Mesenchymal stem cell (in vitro differentiated cells and primary cell): ENCODE results near the gene PSMG3.

Experiments
- DNase-seq: peaks from one replicate; pipeline ENCODE4 v3.0.0-alpha.2; 2013
- H2AFZ ChIP-seq: one replicate; pipeline ENCODE4 v1.6.1; 2013; ENCODE audit warnings: low read depth, mild to moderate bottlenecking, control low read depth, inconsistent platforms, low read length, moderate library complexity
- H2AK5ac ChIP-seq: 2 replicates; pipeline ENCODE4 v1.6.1; 2013; ENCODE audit warnings: low read length, moderate library complexity, mild to moderate bottlenecking, inconsistent platforms; ENCODE audit not compliant: severe bottlenecking
- H2BK120ac ChIP-seq: one replicate; pipeline ENCODE4 v1.6.1; 2013; ENCODE audit warnings: low read depth, mild to moderate bottlenecking, inconsistent platforms, low read length, moderate library complexity
- H2BK12ac ChIP-seq, 2 experiments: one replicate each; pipeline ENCODE4 v1.6.1; 2013; ENCODE audit warnings: inconsistent platforms in 2 of 2, low read length in 2 of 2, mild to moderate bottlenecking in 2 of 2, moderate library complexity in 2 of 2, control low read depth in 1 of 2
- H2BK15ac ChIP-seq: one replicate; pipeline ENCODE4 v1.6.1; 2013; ENCODE audit warnings: mild to moderate bottlenecking, low read depth, inconsistent platforms; ENCODE audit not compliant: poor library complexity, severe bottlenecking
- H2BK5ac ChIP-seq: 2 replicates; pipeline ENCODE4 v1.6.1; 2013; ENCODE audit warnings: low read depth, mild to moderate bottlenecking, low read length, control low read depth, inconsistent platforms; ENCODE audit not compliant: poor library complexity, severe bottlenecking
- H3K14ac ChIP-seq, 2 experiments: one replicate each; pipeline ENCODE4 v1.6.1; 2013; ENCODE audit warnings: inconsistent platforms in 2 of 2, low read length in 2 of 2, control low read depth in 1 of 2, mild to moderate bottlenecking in 1 of 2, moderate library complexity in 1 of 2
- H3K18ac ChIP-seq, 2 experiments: one replicate each; pipeline ENCODE4 v1.6.1; 2013; ENCODE audit warnings: inconsistent platforms in 2 of 2, low read length in 2 of 2, control low read depth in 1 of 2, low read depth in 1 of 2, mild to moderate bottlenecking in 1 of 2
- H3K23ac ChIP-seq, 2 experiments: one replicate each; pipeline ENCODE4 v1.6.1; 2013; ENCODE audit warnings: inconsistent platforms in 2 of 2, low read length in 2 of 2, mild to moderate bottlenecking in 2 of 2, moderate library complexity in 2 of 2, control low read depth in 1 of 2
- H3K27ac ChIP-seq: 2 replicates; pipeline ENCODE4 v1.5.1; 2013; ENCODE audit warnings: mild to moderate bottlenecking, moderate library complexity, low read length, control low read depth, inconsistent platforms; ENCODE audit not compliant: poor library complexity, severe bottlenecking
- H3K27me3 ChIP-seq, 2 experiments: 2 replicates each; pipeline versions ENCODE4 v1.6.1 to v1.7.0; 2013; ENCODE audit warnings: low read length in 2 of 2, mild to moderate bottlenecking in 2 of 2, moderate library complexity in 2 of 2, control low read depth in 1 of 2, inconsistent platforms in 1 of 2; ENCODE audit not compliant: control insufficient read depth in 1 of 2, insufficient read depth in 1 of 2
- H3K36me3 ChIP-seq, 2 experiments: 2 replicates each; pipeline versions ENCODE4 v1.6.1 to v1.7.0; 2013; ENCODE audit warnings: low read length in 2 of 2, control low read depth in 1 of 2, inconsistent platforms in 1 of 2, low read depth in 1 of 2, mild to moderate bottlenecking in 1 of 2; ENCODE audit not compliant: insufficient read depth in 2 of 2, control insufficient read depth in 1 of 2
- H3K4ac ChIP-seq, 2 experiments: one replicate each; pipeline ENCODE4 v1.6.1; 2013; ENCODE audit warnings: inconsistent platforms in 2 of 2, low read length in 2 of 2, mild to moderate bottlenecking in 2 of 2, moderate library complexity in 2 of 2, control low read depth in 1 of 2, low read depth in 1 of 2
- H3K4me1 ChIP-seq: 2 replicates; pipeline ENCODE4 v1.6.1; 2013; ENCODE audit warnings: low read depth, low read length, control low read depth; ENCODE audit not compliant: control insufficient read depth, insufficient read depth
- H3K4me2 ChIP-seq: 2 replicates; pipeline ENCODE4 v1.6.1; 2013; ENCODE audit warnings: low read length, mild to moderate bottlenecking, inconsistent platforms; ENCODE audit not compliant: poor library complexity, severe bottlenecking
- H3K4me3 ChIP-seq, 2 experiments: 2 replicates each; pipeline versions ENCODE4 v1.5.1 to v1.7.0; 2013; ENCODE audit warnings: low read length in 2 of 2, mild to moderate bottlenecking in 2 of 2, control low read depth in 1 of 2, low read depth in 1 of 2; ENCODE audit not compliant: insufficient read depth in 1 of 2
- H3K79me1 ChIP-seq: replicated peaks from 2 replicates; pipeline ENCODE4 v1.6.1; 2013; ENCODE audit warnings: mild to moderate bottlenecking, control low read depth, low read length, inconsistent platforms; ENCODE audit not compliant: poor library complexity, severe bottlenecking
- H3K9ac ChIP-seq: 2 replicates; pipeline ENCODE4 v1.7.0; 2013; ENCODE audit warnings: mild to moderate bottlenecking, low read length, moderate library complexity
- H3K9me3 ChIP-seq: 2 replicates; pipeline ENCODE4 v1.7.0; 2013; ENCODE audit warnings: mild to moderate bottlenecking, low read length; ENCODE audit not compliant: control insufficient read depth
- H4K8ac ChIP-seq: one replicate; pipeline ENCODE4 v1.6.1; 2013; ENCODE audit warnings: inconsistent platforms, mild to moderate bottlenecking, low read length, moderate library complexity
- H4K91ac ChIP-seq: one replicate; pipeline ENCODE4 v1.6.1; 2013; ENCODE audit warnings: mild to moderate bottlenecking, low read length, inconsistent platforms
- WGBS: methylation state at CpG from one replicate; pipeline ENCODE4 v1.1.7; 2013; ENCODE audit warnings: mixed read lengths; 5-methylcytosine and 5-hydroxymethylcytosine counted together

The PSMG3 gene

DNA sequence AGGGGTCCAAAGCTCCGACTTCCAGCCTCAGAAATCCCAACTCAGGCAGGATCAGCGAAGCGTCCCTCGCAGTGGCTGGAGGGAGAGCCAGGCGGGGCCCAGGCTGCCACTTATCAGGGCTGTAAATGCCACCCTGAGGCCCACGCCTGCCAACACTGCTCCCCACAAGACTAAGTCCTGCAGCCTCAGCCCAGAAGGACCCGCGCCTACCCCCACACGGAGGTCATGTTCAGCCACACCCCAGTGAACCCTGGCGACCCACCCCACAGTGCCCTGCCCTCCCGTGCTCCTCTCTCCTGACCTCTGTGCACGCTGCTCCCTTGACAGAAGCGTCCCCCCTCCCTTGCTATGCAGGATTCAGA is 3.2 kb downstream of the PSMG3 start:
- Histone ChIP-seq H3K23ac (no peak overlapping the region), H3K4me2 (no peak overlapping the region), H2AFZ (peak overlapping the region; percentile 43), H2BK12ac (peak overlapping the region; percentile 9 to 91), H3K4me3 (peak overlapping the region in 1 of 2 experiments; percentile 56), H4K91ac (peak overlapping the region; percentile 64), H2BK120ac (no peak overlapping the region), H3K4ac (peak overlapping the region in 1 of 2 experiments; percentile 20), H3K4me1 (peaks cover 39% of the 10 kb centered on the region), H3K18ac (peak overlapping the region; percentile 30 to 80), H3K9me3 (no peaks in the 10 kb centered on the region), H2BK15ac (no peak overlapping the region), H3K14ac (peak overlapping the region in 1 of 2 experiments; percentile 57), H3K27ac (peak overlapping the region; percentile 5), H3K27me3 (no peaks in the 10 kb centered on the region), H4K8ac (peak overlapping the region; percentile 22), H3K9ac (peak overlapping the region; percentile 100), H3K79me1 (peaks cover 4% of the 10 kb centered on the region), H3K36me3 (peaks cover 8 to 10% of the 10 kb centered on the region in 2 experiments), H2BK5ac (no peak overlapping the region), H2AK5ac (no peak overlapping the region)
- DNase-seq: no peak
- WGBS: 62% methylated on average over 13 of the region's 13 CpGs

DNA sequence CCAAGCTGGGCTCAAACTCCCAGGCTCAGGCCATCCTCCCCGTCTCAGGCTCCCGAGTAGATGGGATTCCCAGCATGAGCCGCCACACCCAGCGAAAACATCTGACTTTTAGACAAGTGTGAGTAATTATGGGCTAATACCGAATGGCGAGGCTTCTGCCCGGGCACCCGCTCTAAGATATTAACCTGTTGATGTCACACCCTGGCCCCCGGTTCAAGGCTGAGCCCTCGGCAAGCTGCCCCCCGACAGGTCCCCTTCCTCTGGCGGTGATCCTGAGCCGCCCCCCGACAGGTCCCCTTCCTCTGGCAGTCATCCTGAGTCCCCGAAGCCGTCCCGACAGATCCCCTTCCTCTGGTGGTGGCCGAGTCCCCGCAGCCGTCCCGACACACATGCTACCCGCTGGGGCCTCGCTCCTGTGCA is 5.2 kb downstream of the PSMG3 start:
- Histone ChIP-seq H2BK120ac (no peak overlapping the region), H3K4me1 (peaks cover 39% of the 10 kb centered on the region), H2AFZ (no peak overlapping the region), H3K4me2 (no peak overlapping the region), H3K14ac (no peak overlapping the region), H3K27ac (no peak overlapping the region), H3K36me3 (peaks cover 10% of the 10 kb centered on the region in 2 experiments), H2BK12ac (peak overlapping the region in 1 of 2 experiments; percentile 22), H3K27me3 (no peaks in the 10 kb centered on the region), H3K9ac (peak overlapping the region; percentile 36), H2BK15ac (peak overlapping the region; percentile 80), H2BK5ac (no peak overlapping the region), H4K91ac (no peak overlapping the region), H3K23ac (no peak overlapping the region), H2AK5ac (peak overlapping the region; percentile 26), H4K8ac (no peak overlapping the region), H3K18ac (no peak overlapping the region), H3K4ac (no peak overlapping the region), H3K4me3 (peak overlapping the region in 1 of 2 experiments; percentile 4), H3K9me3 (no peaks in the 10 kb centered on the region), H3K79me1 (peaks cover 2% of the 10 kb centered on the region)
- no peak for DNase-seq
- WGBS: 89% methylated on average over 23 of the region's 23 CpGs

DNA sequence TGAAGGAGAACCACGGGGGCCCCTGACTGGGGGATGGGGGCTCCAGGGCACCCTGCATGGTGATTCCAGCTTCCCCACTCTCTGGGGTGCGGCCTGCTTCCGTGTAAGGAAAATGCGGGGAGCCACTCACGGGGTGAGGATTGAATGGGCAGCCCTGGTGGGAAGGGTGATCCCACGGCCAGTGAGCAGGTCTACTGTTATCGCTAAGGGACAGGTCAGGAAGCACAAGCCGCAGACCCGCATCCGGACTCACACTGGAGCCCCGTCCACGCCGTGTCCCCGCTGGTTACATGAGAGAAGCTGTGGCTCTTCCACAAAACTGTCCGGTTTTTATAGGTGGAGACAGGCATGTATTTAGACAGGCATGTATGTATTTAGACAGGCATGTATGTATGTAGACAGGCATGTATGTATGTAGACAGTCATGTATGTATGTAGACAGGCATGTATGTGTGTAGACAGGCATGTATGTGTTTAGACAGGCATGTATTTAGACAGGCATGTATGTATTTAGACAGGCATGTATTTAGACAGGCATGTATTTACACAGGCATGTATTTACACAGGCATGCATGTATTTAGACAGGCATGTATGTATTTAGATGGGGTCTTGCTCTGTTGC is 5.7 kb downstream of the PSMG3 start:
- Histone ChIP-seq H3K27ac (no peak overlapping the region), H2BK12ac (no peak overlapping the region), H2BK120ac (no peak overlapping the region), H2BK15ac (no peak overlapping the region), H2BK5ac (no peak overlapping the region), H3K9me3 (no peaks in the 10 kb centered on the region), H2AK5ac (no peak overlapping the region), H3K4me3 (peak overlapping the region in 1 of 2 experiments; percentile 4), H3K36me3 (peaks cover 10 to 12% of the 10 kb centered on the region in 2 experiments), H3K4me1 (peaks cover 38% of the 10 kb centered on the region), H3K14ac (no peak overlapping the region), H3K18ac (no peak overlapping the region), H3K27me3 (no peaks in the 10 kb centered on the region), H3K79me1 (peaks cover 2% of the 10 kb centered on the region), H2AFZ (no peak overlapping the region), H3K4ac (no peak overlapping the region), H4K91ac (no peak overlapping the region), H3K4me2 (no peak overlapping the region), H3K9ac (peak overlapping the region; percentile 36), H3K23ac (no peak overlapping the region), H4K8ac (no peak overlapping the region)
- 96% methylated on average over 15 of the region's 15 CpGs for WGBS
- no peak for DNase-seq

DNA sequence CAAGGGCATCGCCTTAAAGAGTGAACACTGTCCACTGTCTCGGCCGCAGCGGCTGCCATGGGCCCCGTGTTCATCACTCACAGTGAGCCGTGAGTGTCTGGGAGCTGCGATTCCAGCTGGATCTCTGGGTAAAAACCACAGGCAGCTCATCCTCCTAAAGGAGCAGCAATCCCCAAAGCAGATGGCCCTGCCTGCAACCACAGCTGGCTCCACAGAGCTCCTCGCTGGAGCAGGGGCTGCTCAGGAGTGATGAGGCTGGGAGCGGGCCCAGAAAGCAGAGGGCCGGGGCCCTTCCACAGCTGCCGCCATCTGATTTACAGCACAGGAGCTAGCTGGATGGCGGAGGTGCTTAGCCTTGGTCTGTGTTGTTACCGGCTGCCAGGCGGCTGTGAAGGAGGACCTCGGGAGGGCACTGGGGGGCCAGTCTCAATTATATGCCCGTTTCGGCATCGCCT is 7.2 kb downstream of the PSMG3 start:
- H3K27me3 ChIP-seq: no peaks in the 10 kb centered on the region
- no peak overlapping the region for H4K8ac ChIP-seq
- no peak overlapping the region for H3K4me2 ChIP-seq
- H3K18ac ChIP-seq: no peak overlapping the region
- H2AFZ ChIP-seq: no peak overlapping the region
- H2BK15ac ChIP-seq: peak overlapping the region; percentile 12
- H3K27ac ChIP-seq: no peak overlapping the region
- 78% methylated on average over 18 of the region's 18 CpGs for WGBS
- peak overlapping the region in 1 of 2 experiments; percentile 58 for H3K14ac ChIP-seq
- no peak overlapping the region for H3K4ac ChIP-seq
- peak overlapping the region in 1 of 2 experiments; percentile 62 for H3K23ac ChIP-seq
- no peak overlapping the region for H3K4me3 ChIP-seq
- no peak overlapping the region for H2BK120ac ChIP-seq
- peak overlapping the region; percentile 55 for H2AK5ac ChIP-seq
- no peaks in the 10 kb centered on the region for H3K9me3 ChIP-seq
- no peak overlapping the region for H2BK5ac ChIP-seq
- DNase-seq: peak; percentile 47
- peaks cover 10 to 12% of the 10 kb centered on the region in 2 experiments for H3K36me3 ChIP-seq
- H3K4me1 ChIP-seq: peaks cover 36% of the 10 kb centered on the region
- H4K91ac ChIP-seq: no peak overlapping the region
- H2BK12ac ChIP-seq: peak overlapping the region in 1 of 2 experiments; percentile 32
- peaks cover 2% of the 10 kb centered on the region for H3K79me1 ChIP-seq
- H3K9ac ChIP-seq: no peak overlapping the region
